Measurements from ENCODE around the gene SH3RF3.

Gene SH3RF3

DNA sequence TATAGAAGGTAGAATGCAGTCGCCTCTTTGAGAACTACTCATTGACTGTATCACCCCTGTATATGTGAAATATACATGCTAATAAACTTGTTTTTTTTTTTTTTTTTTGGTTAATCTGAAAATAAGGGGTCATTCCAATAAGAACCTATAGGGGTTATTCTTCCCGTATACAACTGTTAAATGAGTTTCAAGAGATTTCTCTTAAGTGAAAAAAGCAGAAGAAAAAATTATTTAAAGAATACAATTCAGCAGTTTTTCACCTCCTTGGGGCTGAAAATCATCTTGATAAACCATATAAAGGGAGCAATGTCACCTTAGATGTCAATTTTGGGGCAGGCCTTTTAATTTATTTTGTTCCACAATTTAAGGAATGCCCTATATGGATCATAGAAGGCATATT lies 418.3 kb downstream of the SH3RF3 start:
- ATAC-seq: no peak
- no peak for TF ChIP-seq ZNF70 (CRISPR knock-in tag; IDR thresholded peaks at IDR 0.05)
- no peak for TF ChIP-seq ZNF8 (CRISPR knock-in tag; IDR thresholded peaks at IDR 0.05)
- TF ChIP-seq TCF4 (CRISPR knock-in tag; IDR thresholded peaks at IDR 0.05; ENCODE audit: borderline replicate concordance): no peak
- TF ChIP-seq SNAI2 (CRISPR knock-in tag; IDR thresholded peaks at IDR 0.05): no peak
- no peak for TF ChIP-seq CSDC2 (CRISPR knock-in tag; IDR thresholded peaks at IDR 0.05)
- no peak for TF ChIP-seq OSR1 (CRISPR knock-in tag; IDR thresholded peaks at IDR 0.05)
- TF ChIP-seq ARNTL (CRISPR knock-in tag; IDR thresholded peaks at IDR 0.05; ENCODE audit: borderline replicate concordance, low read depth): no peak
- no peak for TF ChIP-seq ESRRG (CRISPR knock-in tag; IDR thresholded peaks at IDR 0.05)
- TF ChIP-seq TOX (CRISPR knock-in tag; IDR thresholded peaks at IDR 0.05; ENCODE audit: borderline replicate concordance): no peak
- TF ChIP-seq BACH2 (CRISPR knock-in tag; IDR thresholded peaks at IDR 0.05; ENCODE audit: borderline replicate concordance): no peak
- TF ChIP-seq, protein P1, sequence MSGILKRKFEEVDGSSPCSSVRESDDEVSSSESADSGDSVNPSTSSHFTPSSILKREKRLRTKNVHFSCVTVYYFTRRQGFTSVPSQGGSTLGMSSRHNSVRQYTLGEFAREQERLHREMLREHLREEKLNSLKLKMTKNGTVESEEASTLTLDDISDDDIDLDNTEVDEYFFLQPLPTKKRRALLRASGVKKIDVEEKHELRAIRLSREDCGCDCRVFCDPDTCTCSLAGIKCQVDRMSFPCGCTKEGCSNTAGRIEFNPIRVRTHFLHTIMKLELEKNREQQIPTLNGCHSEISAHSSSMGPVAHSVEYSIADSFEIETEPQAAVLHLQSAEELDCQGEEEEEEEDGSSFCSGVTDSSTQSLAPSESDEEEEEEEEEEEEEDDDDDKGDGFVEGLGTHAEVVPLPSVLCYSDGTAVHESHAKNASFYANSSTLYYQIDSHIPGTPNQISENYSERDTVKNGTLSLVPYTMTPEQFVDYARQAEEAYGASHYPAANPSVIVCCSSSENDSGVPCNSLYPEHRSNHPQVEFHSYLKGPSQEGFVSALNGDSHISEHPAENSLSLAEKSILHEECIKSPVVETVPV (CRISPR knock-in tag; IDR thresholded peaks at IDR 0.05): no peak
- TF ChIP-seq ZNF565 (CRISPR knock-in tag; conservative IDR thresholded peaks at IDR 0.05; ENCODE audit: low read depth): no peak
- TF ChIP-seq, protein P2, sequence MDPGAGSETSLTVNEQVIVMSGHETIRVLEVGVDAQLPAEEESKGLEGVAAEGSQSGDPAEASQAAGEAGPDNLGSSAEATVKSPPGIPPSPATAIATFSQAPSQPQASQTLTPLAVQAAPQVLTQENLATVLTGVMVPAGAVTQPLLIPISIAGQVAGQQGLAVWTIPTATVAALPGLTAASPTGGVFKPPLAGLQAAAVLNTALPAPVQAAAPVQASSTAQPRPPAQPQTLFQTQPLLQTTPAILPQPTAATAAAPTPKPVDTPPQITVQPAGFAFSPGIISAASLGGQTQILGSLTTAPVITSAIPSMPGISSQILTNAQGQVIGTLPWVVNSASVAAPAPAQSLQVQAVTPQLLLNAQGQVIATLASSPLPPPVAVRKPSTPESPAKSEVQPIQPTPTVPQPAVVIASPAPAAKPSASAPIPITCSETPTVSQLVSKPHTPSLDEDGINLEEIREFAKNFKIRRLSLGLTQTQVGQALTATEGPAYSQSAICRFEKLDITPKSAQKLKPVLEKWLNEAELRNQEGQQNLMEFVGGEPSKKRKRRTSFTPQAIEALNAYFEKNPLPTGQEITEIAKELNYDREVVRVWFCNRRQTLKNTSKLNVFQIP (CRISPR knock-in tag; IDR thresholded peaks at IDR 0.05; ENCODE audit: borderline replicate concordance, low read depth): no peak
- TF ChIP-seq ZFP3 (CRISPR knock-in tag; IDR thresholded peaks at IDR 0.05): no peak
- no peak for TF ChIP-seq ISL1 (CRISPR knock-in tag; IDR thresholded peaks at IDR 0.05)
- no peak for TF ChIP-seq ZC3H10 (CRISPR knock-in tag; IDR thresholded peaks at IDR 0.05)

DNA sequence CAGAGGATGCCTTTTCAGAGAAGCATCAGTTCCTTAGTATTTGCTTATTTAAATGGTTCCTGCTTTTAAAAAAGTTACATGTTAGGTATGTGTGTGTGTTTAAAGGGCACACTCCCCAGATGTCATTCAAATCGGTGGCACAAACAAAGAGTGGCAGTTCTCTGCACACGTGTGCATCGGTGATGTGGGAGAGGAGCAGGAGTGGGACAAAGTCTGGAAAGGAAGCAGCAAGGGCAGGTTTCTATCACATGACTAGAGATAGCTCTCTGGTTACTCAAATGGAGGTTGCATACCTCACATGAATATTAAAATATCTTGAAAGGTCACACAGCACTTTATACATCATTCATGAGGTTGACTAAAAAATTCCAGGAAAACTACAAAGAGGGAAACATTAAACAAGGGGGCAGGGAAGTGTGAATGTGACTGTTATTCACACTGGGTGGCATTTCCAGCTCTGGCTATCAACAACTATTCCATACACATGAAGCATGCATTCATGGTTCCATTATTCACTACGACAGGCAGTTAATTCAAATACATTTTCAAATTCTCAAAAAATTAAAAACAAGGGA lies 420.1 kb downstream of the SH3RF3 start:
- ATAC-seq: no peak
- TF ChIP-seq ARNTL (CRISPR knock-in tag; IDR thresholded peaks at IDR 0.05; ENCODE audit: borderline replicate concordance, low read depth): no peak
- TF ChIP-seq, protein P3, sequence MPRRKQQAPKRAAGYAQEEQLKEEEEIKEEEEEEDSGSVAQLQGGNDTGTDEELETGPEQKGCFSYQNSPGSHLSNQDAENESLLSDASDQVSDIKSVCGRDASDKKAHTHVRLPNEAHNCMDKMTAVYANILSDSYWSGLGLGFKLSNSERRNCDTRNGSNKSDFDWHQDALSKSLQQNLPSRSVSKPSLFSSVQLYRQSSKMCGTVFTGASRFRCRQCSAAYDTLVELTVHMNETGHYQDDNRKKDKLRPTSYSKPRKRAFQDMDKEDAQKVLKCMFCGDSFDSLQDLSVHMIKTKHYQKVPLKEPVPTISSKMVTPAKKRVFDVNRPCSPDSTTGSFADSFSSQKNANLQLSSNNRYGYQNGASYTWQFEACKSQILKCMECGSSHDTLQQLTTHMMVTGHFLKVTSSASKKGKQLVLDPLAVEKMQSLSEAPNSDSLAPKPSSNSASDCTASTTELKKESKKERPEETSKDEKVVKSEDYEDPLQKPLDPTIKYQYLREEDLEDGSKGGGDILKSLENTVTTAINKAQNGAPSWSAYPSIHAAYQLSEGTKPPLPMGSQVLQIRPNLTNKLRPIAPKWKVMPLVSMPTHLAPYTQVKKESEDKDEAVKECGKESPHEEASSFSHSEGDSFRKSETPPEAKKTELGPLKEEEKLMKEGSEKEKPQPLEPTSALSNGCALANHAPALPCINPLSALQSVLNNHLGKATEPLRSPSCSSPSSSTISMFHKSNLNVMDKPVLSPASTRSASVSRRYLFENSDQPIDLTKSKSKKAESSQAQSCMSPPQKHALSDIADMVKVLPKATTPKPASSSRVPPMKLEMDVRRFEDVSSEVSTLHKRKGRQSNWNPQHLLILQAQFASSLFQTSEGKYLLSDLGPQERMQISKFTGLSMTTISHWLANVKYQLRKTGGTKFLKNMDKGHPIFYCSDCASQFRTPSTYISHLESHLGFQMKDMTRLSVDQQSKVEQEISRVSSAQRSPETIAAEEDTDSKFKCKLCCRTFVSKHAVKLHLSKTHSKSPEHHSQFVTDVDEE (CRISPR knock-in tag; IDR thresholded peaks at IDR 0.05): no peak
- TF ChIP-seq ZFP3 (CRISPR knock-in tag; IDR thresholded peaks at IDR 0.05): no peak
- TF ChIP-seq TCF4 (CRISPR knock-in tag; IDR thresholded peaks at IDR 0.05; ENCODE audit: borderline replicate concordance): no peak
- no peak for TF ChIP-seq ESRRG (CRISPR knock-in tag; IDR thresholded peaks at IDR 0.05)
- no peak for TF ChIP-seq SNAI2 (CRISPR knock-in tag; IDR thresholded peaks at IDR 0.05)
- TF ChIP-seq ZFP30 (CRISPR knock-in tag; IDR thresholded peaks at IDR 0.05): no peak
- TF ChIP-seq ZC3H10 (CRISPR knock-in tag; IDR thresholded peaks at IDR 0.05): no peak
- no peak for TF ChIP-seq ISL1 (CRISPR knock-in tag; IDR thresholded peaks at IDR 0.05)
- TF ChIP-seq ZNF565 (CRISPR knock-in tag; conservative IDR thresholded peaks at IDR 0.05; ENCODE audit: low read depth): no peak
- no peak for TF ChIP-seq OSR1 (CRISPR knock-in tag; IDR thresholded peaks at IDR 0.05)

Measured in SK-N-SH treated with all-trans-retinoic acid at 6 μM for 48 hours (cell line).